NT2/D1 (cell line): Measurements from ENCODE around the gene PTPRG.

Experiments used
- DNase-seq: peaks from one replicate; pipeline ENCODE4 v3.0.0-alpha.2; 2011; ENCODE audit warnings: low read depth, low spot score
- H3K27me3 ChIP-seq: 2 replicates; pipeline ENCODE4 v1.6.0; 2011; ENCODE audit warnings: mild to moderate bottlenecking; ENCODE audit not compliant: insufficient read length, insufficient read depth
- H3K36me3 ChIP-seq: 2 replicates; pipeline ENCODE4 v1.6.1; 2011; ENCODE audit warnings: mild to moderate bottlenecking, low read length, mixed read lengths; ENCODE audit not compliant: insufficient read depth, insufficient read length
- H3K4me1 ChIP-seq: 2 replicates; pipeline ENCODE4 v1.5.1; 2011; ENCODE audit not compliant: insufficient read depth, insufficient read length
- H3K4me3 ChIP-seq: 2 replicates; pipeline ENCODE4 v1.5.1; 2011; ENCODE audit warnings: low read depth; ENCODE audit not compliant: insufficient read length
- H3K9ac ChIP-seq: 2 replicates; pipeline ENCODE4 v1.6.0; 2011; ENCODE audit warnings: low read depth; ENCODE audit not compliant: insufficient read length
- H3K9me3 ChIP-seq: 2 replicates; pipeline ENCODE4 v1.5.1; 2011; ENCODE audit warnings: mild to moderate bottlenecking, low read length; ENCODE audit not compliant: insufficient read depth
- SUZ12 ChIP-seq: IDR thresholded peaks from 2 replicates; pipeline ENCODE4 v1.6.1; 2011; ENCODE audit not compliant: insufficient read length, insufficient read depth; ENCODE audit errors: extremely low read depth
- YY1 ChIP-seq: IDR thresholded peaks from 2 replicates; pipeline ENCODE4 v1.6.1; 2011; ENCODE audit not compliant: insufficient read length, insufficient read depth
- ZNF274 ChIP-seq: IDR thresholded peaks from 2 replicates; pipeline ENCODE4 v1.6.1; 2011; ENCODE audit warnings: mild to moderate bottlenecking, low read depth, low read length

PTPRG gene

DNA sequence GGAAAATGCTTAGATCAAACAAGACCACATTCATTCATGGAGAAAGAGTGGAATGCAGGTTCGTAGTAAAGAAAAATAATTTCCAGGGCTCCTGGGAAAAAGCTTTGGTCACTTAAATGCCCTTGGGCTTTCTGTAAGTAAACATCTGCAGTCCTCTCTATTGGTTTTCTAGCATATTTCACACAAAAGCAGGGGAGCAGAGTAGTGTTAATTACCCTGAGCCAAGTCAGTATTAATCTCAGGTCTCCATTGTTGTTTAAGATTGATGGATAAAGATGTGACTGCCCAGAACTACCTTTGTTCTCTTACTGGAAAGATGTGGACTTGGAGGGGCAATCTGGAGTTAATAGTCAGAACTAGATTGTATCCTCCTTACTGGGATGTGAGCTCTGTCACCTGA lies 242.6 kb downstream of the PTPRG start:
- Histone ChIP-seq H3K9ac (no peak overlapping the region), H3K36me3 (no peaks in the 10 kb centered on the region), H3K4me3 (no peak overlapping the region), H3K4me1 (no peaks in the 10 kb centered on the region), H3K27me3 (no peaks in the 10 kb centered on the region), H3K9me3 (no peaks in the 10 kb centered on the region)
- TF ChIP-seq YY1 (no peak), SUZ12 (no peak), ZNF274 (no peak)
- no peak for DNase-seq

GRCh38 chr3:61804782-61805181 lies 243.4 kb downstream of the PTPRG start:
- Histone ChIP-seq H3K4me1 (no peaks in the 10 kb centered on the region), H3K4me3 (no peak overlapping the region), H3K9me3 (no peaks in the 10 kb centered on the region), H3K36me3 (no peaks in the 10 kb centered on the region), H3K27me3 (no peaks in the 10 kb centered on the region), H3K9ac (no peak overlapping the region)
- no peak for DNase-seq
- TF ChIP-seq ZNF274 (no peak), SUZ12 (no peak)

GRCh38 chr3:61805510-61806080 lies 244.2 kb downstream of the PTPRG start:
- Histone ChIP-seq H3K4me1 (no peaks in the 10 kb centered on the region), H3K27me3 (no peaks in the 10 kb centered on the region), H3K9ac (no peak overlapping the region), H3K36me3 (no peaks in the 10 kb centered on the region), H3K9me3 (no peaks in the 10 kb centered on the region), H3K4me3 (no peak overlapping the region)
- TF ChIP-seq ZNF274, result no peak
- no peak for TF ChIP-seq YY1
- TF ChIP-seq SUZ12, result no peak
- DNase-seq, result no peak

GRCh38 chr3:61806810-61807209 lies 245.4 kb downstream of the PTPRG start:
- no peak for TF ChIP-seq ZNF274
- TF ChIP-seq SUZ12, result no peak
- no peak for TF ChIP-seq YY1

DNA sequence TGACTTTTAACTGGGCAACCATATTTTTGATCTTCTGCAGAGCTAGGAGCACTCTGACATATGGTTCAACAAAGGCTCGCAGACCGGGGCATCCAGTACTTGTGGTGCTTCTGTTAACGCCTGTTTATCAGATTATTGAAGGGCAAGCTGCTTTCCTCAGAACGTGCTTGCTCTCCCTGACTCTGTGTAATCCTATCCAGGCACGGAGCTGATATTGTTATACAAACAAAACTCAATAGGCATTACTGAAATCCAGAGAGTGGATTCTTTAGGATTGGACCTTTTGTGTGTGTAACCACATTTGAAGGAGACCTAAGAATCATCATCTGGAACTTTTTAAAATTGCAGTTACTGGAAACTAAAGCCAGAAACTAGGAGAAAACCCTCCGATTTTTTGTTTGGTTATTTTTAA lies 246.5 kb downstream of the PTPRG start:
- DNase-seq, result no peak

More at GRCh38 chr3:61806810-61807209, 245.4 kb downstream of the PTPRG start:
- no peaks in the 10 kb centered on the region for H3K36me3 ChIP-seq
- H3K27me3 ChIP-seq, result no peaks in the 10 kb centered on the region
- no peaks in the 10 kb centered on the region for H3K9me3 ChIP-seq
- no peak for DNase-seq
- no peak overlapping the region for H3K4me3 ChIP-seq
- no peak overlapping the region for H3K9ac ChIP-seq
- no peaks in the 10 kb centered on the region for H3K4me1 ChIP-seq

GRCh38 chr3:61808526-61808925 lies 247.2 kb downstream of the PTPRG start:
- Histone ChIP-seq H3K36me3 (no peaks in the 10 kb centered on the region), H3K4me1 (no peaks in the 10 kb centered on the region), H3K9ac (no peak overlapping the region), H3K27me3 (no peaks in the 10 kb centered on the region), H3K4me3 (no peak overlapping the region), H3K9me3 (no peaks in the 10 kb centered on the region)
- TF ChIP-seq SUZ12, result no peak
- TF ChIP-seq YY1, result no peak
- TF ChIP-seq ZNF274, result no peak
- no peak for DNase-seq

More for the DNA sequence above, 246.5 kb downstream of the PTPRG start:
- no peak for TF ChIP-seq ZNF274
- no peak for TF ChIP-seq SUZ12
- no peak for TF ChIP-seq YY1
- H3K27me3 ChIP-seq, result no peaks in the 10 kb centered on the region
- no peaks in the 10 kb centered on the region for H3K9me3 ChIP-seq
- H3K4me1 ChIP-seq, result no peaks in the 10 kb centered on the region
- H3K4me3 ChIP-seq, result no peak overlapping the region
- H3K36me3 ChIP-seq, result no peaks in the 10 kb centered on the region
- no peak overlapping the region for H3K9ac ChIP-seq

DNA sequence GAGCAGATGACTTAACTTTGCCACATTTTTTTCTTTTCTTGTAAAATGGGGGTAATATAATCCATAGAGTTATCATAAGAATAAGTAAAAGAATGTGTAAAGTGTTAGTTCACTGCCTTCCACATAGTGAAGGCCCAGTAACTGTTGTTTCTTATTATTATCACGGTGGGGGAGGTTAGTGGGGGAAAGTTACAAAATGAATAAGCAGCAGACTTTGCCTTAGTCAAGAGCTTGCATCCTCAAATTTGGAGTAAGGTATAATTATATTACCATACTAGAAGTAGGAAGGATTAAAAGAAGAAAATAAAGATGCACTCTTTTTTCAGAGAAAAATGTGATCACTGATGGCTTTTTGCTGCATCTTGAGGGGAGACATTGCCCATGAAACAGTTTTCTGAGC lies 247.6 kb downstream of the PTPRG start:
- no peak for TF ChIP-seq SUZ12
- TF ChIP-seq YY1, result no peak
- no peak for TF ChIP-seq ZNF274
- no peaks in the 10 kb centered on the region for H3K27me3 ChIP-seq
- H3K4me3 ChIP-seq, result no peak overlapping the region
- H3K36me3 ChIP-seq, result no peaks in the 10 kb centered on the region
- no peaks in the 10 kb centered on the region for H3K9me3 ChIP-seq
- no peak for DNase-seq
- no peaks in the 10 kb centered on the region for H3K4me1 ChIP-seq
- H3K9ac ChIP-seq, result no peak overlapping the region

DNA sequence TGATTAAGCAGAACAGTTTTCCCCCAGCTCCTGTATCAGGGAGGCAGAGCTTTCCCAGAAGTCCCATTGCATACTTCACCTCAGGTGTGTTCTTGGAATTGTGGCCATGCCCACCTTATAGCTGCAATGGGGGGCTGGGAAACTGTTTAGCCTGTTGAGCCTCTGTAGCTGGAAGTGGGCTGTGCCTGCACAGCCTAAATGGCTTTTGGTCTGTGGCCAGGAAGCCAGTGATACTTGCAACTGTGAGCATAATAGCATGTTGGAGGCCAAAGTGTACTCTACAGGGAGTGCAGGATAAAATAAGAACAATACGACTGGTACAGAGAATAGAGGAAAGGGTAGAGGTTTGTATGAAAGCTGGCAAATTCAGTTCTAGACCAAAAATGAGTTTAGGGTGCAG lies 248.5 kb downstream of the PTPRG start:
- no peak overlapping the region for H3K4me3 ChIP-seq
- H3K27me3 ChIP-seq, result no peaks in the 10 kb centered on the region
- no peaks in the 10 kb centered on the region for H3K4me1 ChIP-seq
- no peak for DNase-seq
- TF ChIP-seq ZNF274 (no peak), YY1 (no peak), SUZ12 (no peak)
- H3K36me3 ChIP-seq, result no peaks in the 10 kb centered on the region
- H3K9ac ChIP-seq, result no peak overlapping the region
- H3K9me3 ChIP-seq, result no peaks in the 10 kb centered on the region
